8988T (cell line): ENCODE data around the gene ZNF655.

ENCODE experiments used
- DNase-seq: peaks from one replicate; pipeline ENCODE4 v3.0.0; 2011

Gene ZNF655

DNA sequence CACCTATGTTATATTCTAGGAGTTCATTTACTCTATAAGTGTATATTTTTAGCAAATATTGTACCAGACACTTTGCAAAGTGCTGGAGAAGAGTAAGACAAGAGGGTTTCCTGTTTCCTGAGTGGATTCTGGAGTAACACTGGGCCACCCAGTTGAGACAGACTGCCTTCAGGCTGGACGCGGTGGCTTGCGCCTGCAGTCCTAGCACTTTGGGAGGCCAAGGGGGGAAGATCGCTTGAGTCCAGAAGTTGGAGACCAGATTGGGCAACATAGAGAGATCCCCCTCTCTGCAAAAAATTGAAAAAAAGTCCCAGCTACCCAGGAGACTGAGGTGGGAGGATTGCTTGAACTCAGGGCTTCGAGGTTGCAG, 57.5 kb downstream of the ZNF655 start:
- DNase-seq: no peak

DNA sequence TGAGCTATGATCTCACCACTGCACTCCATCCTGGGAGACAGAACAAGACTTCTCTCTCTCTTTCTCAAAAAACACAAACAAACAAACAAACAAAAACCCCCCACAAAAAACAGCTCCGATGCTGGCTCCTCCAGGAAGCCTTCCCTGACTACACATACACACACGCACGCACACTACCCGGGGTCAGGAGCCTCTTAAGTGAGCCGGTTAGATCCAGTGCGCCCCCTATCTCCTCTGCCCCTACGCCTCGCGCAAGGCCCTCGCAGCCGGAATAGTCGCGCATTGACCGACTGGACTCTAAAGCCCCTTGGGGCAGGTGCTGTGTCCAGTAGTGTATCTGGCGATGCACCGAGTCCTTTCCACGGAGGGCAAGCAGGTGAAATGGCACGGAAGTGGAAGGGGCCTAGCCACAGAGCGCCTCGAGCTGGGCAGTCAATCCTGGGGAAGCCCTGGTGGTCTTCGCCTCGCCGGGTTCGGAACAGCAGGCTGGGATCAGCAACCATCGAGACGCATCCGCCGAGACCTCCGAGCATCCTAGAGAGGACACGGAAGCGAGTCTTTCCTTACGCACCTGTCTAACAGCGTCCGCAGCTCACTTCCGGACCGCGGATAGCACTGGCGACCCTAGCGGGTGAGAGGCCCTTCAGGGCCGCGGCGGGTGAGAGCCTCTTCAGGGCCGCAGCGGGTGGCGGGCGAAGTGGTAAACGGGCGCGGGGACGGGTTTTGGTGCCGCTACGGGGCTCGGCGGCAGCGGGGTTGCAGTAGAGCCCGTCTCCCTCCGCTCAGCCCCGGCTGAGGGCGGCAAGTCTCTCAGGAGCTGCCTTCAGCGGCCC, 58.1 kb downstream of the ZNF655 start, which contains the start of gene ZSCAN25:
Gene ZSCAN25, plus strand, starts transcription at position 588 of the 833 bp plus-strand sequence. CDS start 2,661 bp downstream, outside the sequence.
- DNase-seq: peak; percentile 68

DNA sequence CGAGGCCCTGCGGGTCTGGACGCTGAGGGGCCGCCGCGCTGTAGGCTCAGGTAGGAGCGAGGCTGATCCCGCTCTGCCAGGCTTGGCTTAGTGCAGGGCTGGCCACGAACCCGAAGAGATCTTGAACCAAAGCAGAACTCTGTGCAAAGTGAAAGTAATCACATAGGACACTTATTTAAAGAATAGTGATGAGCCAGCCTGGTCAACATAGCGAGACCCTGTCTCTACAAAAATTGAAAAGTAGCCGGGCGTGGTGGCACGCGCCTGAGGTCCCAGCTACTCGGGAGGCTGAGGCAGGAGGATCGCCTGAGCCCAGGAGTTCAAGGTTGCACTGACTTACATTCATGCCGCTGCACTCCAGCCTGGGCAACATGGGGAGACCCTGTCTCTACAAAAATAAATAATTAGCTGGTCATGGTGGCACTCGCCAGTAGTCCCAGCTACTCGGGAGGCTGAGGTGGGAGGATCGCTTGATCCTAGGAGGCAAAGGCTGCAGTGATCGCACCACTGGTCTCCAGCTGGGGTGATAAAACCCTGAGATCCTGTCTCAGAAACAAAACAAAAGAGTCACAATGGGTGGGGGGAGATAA, 58.8 kb downstream of the ZNF655 start:
- no peak for DNase-seq

DNA sequence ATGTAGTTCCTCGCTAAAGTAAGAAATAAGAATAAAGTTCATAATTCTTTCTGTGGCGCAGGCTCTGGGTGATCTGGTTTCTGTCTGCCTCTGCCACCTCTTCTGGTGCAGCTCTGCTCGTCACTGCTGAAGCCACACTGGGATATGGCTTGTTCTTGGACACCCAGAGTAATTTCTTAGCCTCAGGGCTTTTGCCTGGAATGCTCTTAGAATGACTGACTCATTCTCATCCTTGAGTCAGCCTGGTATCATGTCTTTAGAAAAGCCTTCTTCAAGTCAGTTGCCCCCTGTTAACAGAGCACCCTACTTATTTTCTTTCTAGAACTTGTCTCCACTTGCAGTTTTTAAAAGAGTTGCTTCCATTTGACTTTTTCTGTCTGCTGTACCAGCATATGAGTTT, 60.3 kb downstream of the ZNF655 start:
- no peak for DNase-seq

DNA sequence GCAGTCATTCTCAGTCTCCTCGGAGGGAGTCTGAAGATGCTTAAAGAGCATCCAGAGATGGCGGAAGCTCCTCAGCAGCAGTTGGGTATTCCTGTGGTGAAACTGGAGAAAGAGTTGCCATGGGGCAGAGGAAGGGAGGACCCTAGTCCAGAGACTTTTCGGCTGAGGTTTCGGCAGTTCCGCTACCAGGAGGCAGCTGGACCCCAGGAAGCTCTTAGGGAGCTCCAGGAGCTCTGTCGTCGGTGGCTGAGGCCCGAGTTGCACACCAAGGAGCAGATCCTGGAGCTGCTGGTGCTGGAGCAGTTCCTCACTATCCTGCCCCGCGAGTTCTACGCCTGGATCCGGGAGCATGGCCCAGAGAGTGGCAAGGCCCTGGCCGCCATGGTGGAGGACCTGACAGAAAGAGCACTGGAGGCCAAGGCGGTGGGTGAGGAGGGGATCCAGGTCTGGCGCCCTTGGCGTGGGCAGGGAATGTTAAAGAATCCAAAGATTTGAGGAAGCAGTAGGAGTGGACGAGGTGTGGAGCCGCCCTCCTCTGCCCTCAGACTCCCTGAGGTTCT, 61.2 kb downstream of the ZNF655 start:
- DNase-seq: no peak

DNA sequence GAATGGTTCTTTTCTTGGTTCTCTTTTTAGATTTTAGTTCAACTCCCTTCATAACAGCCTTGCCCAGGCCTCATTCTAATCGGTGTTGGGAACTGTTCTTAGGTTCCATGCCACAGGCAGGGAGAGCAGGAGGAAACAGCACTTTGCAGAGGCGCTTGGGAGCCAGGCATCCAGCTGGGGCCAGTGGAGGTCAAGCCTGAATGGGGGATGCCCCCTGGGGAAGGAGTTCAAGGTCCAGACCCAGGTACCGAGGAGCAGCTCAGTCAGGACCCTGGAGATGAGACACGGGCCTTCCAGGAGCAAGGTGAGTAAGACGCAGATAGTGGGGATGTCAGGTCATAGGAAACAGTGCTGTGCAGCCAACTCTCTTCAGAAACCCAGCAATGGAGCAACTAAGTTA, 62.8 kb downstream of the ZNF655 start:
- DNase-seq: no peak

DNA sequence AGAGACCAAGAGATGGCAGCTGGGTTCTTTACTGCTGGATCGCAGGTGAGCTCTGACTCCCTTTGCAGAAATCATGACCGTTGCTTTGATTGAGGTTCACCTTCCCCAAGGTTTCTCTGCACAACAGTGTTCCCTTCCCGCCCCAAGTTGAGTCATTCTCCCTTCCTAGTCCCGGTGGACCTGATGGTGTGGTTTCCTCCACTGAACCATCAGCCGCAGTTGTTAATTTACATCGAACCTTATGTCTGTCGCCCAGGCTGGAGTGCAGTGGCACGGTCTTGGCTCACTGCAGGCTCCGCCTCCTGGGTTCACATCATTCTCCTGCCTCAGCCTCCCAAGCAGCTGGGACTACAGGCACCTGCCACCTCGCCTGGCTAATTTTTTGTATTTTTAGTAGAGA, 64.2 kb downstream of the ZNF655 start:
- DNase-seq: no peak

DNA sequence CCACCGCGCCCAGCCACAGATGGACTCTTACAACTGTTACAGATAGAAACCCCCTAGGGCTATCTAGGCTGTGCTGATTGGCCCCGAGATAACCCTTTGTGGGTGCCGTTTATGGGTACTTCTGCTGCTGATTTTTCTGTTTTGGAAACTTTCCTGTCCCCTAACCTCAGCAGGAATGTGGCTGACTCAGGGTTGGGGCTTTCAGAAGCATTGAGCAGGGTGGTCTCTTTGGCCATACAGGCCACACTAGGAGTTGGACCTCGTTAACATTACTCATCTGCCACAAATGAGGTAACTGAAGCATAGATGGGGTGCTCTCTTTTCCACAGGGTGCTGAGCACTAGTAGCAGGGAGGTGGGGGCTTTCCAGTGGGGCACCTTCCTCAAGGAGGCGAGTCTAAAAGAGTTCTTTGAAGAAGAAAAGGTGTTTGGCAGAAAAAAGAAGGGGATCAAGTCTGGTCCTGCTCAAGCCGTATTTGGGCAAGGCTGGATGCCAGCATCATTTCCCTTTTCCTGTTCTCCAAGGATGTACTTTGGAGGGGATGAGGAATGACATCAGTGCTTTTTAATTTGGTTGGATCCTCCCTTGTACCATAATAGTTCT, 64.8 kb downstream of the ZNF655 start:
- no peak for DNase-seq

DNA sequence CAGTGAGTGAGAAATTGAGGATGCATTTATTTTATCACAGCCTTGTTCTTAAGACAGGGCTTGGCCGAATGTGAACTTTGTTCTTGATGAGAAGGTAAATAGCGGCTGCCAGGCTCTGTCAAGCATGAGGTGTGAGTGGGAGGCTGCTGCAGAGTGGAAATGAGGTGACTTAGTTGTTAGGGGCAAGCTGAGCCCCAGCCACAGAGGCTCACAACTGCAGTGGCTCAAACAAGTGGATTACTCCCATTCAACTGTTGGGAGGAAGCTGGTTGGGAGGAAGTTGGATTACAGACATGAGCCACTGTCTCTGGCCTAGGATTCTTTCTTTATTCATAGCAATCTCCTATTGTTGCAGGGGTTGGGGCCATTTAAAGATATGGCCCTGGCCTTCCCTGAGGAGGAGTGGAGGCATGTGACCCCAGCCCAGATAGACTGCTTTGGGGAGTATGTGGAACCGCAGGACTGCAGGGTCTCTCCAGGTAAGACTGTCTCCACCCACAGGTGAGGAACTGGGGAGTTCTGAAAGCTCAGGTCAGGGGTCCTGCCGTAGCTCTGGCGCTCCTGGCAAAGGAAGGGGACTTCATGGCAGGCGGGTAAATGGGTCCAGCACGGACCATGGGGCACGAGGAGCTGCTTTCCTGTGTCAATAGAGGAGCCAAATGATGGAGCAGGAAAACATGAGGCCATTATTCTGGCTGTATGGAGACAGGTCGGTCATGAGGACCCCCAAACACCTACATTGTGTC, 65.4 kb downstream of the ZNF655 start:
- DNase-seq: no peak

DNA sequence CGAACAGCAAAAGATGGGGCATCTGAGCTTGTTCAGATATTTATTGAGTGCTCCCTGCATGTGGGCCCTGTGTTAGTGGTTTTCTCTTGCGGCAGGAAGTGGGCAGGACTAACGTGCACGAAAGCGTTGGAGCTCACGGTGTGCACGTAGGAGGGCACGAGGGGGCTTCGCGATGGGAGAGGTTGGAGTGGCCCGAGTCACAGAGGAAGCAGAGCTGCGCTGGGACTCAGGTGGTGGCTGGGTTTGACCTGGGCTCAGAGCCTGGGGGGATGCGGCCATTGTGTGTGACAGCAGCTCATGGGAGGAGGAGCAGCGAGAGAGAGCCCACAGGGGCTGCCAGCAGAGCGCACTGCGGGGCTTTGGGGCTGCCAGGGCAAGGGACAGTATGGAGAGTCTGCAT, 66.0 kb downstream of the ZNF655 start:
- DNase-seq: no peak

DNA sequence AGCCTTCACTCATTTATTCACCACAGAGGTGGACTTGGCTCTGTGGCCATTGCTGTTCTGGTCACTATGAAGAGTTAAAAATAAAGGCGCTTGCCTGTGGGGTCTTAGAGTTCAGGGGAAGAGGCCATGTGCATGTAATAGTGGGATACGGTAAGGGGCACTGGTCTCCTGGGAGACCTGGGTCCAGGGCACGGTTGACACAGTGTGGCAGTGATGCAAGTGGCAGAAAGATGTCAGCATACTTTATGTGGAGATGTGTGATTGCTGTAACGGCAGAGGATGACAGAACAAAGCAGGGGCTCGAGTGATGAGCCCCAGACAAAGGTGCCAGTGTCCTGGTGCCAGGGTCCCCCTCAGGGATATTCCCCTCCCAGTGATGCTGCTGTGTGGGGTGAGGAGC, 66.9 kb downstream of the ZNF655 start:
- no peak for DNase-seq

DNA sequence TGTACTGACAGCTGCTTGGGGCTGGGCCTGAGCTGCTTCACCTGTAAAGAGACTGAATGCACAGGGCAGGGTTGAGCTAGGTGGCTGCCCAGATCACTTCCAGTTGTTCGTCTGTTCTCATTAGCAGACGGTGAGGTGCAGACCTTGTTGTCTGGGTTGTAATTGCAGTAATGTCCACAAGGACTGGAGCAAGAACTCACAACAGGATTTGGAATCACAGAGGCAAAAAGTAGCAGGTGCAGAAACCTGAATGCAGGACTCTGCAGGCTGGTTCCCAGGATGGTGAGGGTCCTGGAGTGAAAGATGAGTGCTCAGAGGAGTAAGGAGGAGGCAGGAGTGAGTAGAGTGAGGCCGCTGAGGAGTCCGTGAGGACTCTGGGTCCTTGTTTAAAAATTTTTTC, 67.5 kb downstream of the ZNF655 start:
- no peak for DNase-seq
